GM19043 (cell line): ENCODE results near the gene CREB3L4.

Experiments
- ATAC-seq: cut with Tn5 transposase; IDR thresholded peaks from one replicate; pipeline ENCODE4 v1.9.1; 2021; ENCODE audit warnings: low read depth; ENCODE audit not compliant: unreplicated experiment

CREB3L4 gene

GRCh38 chr1:153936011-153936802 is 31.5 kb upstream of the CREB3L4 start:
- no peak for ATAC-seq

- ATAC-seq: no peak
These were observed 30.4 kb upstream of the CREB3L4 start for GRCh38 chr1:153937331-153937730.

DNA sequence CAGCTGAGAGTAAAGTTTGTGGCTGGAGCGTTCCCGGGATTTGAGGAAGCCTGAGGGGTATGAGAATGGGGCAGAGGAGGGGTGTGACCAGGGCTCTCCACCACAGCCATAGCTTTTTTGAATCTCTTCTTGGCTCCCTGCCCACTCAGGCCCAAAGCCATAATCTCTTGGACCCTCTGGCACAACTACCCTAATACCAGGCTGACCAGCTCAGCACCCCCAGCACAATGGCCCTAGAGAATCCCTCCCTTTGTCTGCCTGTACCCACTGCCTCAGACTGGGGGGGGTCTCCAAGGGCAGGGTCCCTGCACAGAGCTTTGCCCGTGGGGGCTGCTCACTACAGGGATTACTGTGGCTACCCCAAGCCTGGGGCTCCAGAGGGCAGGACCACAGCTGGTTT is 28.7 kb upstream of the CREB3L4 start:
- ATAC-seq: no peak

- ATAC-seq: no peak
These were observed 28.2 kb upstream of the CREB3L4 start for GRCh38 chr1:153939476-153939875.

DNA sequence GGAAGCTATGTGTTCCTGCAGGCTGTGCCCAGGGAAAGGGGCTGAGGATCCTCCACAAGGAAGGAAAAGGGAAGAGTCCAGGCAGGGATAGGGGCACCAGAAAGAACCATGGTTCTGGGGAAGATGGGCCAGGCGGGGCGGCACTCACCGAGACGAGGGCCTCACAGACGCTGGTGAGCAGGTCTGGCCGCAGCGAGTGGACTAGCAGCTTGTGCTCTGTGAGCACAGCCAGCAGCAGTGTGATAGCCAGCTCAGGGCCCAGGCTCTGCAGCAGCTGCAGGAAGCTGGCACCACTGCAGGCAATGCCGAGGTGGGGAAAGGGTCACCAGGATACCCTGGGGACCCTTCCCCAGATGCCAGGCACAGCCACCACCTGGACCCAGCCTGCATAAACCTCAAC is 26.9 kb upstream of the CREB3L4 start:
- no peak for ATAC-seq

GRCh38 chr1:153941826-153942725 is 25.6 kb upstream of the CREB3L4 start:
- no peak for ATAC-seq

DNA sequence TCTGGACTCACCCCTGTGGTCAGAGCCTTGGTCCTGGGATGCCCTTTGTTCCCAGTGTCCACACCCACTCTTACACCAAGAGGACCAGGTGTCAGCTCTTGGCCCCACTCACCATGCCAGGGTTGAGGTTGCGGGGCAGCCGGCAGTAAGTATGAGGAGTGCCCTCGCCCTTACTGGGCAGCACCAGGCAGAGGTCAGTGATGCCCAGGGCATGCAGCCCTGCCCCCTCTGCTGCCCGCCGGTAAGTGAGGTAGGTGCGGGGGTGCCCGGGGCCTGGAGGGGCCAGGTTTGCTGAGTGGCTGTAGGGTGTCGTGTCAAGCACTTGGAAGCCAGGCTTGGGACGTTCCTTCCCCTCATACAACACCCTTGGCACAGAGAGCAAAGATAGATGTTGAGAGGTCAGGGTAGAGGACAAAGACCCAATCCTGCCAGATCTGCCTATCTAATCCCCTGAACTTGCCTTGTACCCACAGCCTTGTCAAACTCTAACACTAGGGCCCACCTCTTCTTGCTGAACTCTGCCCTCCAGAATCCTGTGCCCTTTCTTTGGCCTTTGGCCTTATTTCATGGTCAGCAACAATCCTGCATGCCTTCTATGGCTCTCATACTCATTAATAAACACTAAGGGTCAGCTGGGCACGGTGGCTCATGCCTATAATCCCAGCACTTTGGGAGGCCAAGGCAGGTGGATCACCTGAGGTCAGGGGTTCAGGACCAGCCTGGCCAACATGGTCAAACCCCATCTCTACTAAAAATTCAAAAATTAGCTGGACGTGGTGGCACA is 24.7 kb upstream of the CREB3L4 start:
- ATAC-seq: no peak

GRCh38 chr1:153944005-153944826 is 23.5 kb upstream of the CREB3L4 start:
- no peak for ATAC-seq

DNA sequence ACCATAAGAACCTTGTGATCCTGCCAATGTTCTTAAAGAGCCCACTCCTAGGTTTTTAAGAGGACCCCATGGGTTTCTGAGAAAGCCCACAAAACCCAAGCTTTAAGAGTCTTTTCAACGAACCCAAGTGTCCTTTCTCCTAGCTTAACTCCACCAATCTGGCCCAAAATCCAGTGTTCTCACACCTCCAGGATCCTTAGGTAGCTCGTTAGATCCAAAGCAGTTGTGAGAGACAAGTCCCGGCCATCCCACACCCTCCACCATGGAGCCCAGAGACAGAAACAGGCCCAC is 22.9 kb upstream of the CREB3L4 start:
- ATAC-seq: no peak

GRCh38 chr1:153945131-153945794 is 22.4 kb upstream of the CREB3L4 start:
- peak; percentile 33 for ATAC-seq

DNA sequence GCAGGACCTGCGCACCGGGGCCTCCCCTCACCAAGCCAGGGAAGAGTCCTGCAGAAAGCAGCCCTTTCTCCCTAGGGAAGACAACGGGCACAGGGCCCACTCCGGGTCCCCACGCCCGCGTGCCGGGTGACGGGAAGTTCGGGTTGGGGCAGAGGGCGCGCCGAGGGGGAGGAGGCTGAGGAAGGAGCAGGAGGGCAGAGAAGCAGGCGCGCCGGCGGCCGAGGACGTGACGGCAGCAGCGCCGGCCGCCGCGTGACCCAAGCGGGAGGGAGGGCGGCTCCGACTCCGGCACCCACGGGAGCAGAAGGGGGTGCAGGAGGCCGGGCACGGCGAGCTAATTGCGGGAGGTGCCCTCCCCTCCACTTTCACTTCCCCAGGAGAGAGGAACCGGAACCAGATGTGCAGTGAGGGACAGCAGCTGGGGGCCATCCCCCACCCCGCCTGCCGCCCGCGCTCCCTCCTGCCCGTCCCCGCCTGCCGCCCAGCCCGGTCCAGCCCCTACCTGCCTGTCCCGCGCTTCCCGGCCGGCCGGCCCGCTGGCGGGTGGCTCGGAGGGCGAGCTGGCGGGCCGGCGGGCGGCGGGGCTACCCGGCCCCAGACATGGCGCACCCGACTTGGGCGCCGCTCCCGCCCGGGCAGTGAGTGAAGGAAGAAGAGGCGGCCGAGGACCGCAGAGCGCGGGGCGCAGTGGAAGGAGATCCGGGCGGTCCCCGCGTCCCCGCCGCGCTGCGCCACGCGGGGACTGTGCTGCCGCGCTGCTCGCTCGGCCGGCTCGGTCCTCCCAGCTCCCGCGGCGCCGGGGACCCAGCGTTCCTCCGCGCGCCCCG is 21.7 kb upstream of the CREB3L4 start:
- ATAC-seq: peak; percentile 61

- ATAC-seq: peak; percentile 60
These were observed 21.0 kb upstream of the CREB3L4 start, which contains the start of gene DENND4B for GRCh38 chr1:153946622-153947241. TSS of gene DENND4B (minus strand) at chr1:153946718. CDS start at chr1:153944374, 2,344 bp downstream.

GRCh38 chr1:153951183-153951582 is 16.5 kb upstream of the CREB3L4 start:
- no peak for ATAC-seq

DNA sequence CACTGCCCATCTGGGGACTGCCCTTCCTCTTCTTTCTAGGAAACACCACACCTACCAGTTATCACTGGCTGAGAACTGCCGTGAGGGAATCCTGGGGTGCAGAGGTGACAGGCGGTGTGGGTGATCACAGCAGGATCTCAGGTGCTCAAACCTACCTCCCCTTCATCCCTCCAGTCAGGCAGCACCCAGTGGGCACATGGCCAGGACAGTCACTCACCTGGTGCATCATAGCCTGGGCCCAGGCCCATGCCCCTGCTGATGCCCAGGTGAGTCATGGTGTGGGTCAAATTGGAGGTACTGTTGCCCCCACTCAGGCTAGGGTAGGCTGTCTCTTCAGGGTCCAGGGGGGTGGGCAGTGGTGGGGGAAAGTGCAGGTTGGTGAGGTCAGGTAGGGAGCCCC is 15.9 kb upstream of the CREB3L4 start:
- ATAC-seq: no peak

DNA sequence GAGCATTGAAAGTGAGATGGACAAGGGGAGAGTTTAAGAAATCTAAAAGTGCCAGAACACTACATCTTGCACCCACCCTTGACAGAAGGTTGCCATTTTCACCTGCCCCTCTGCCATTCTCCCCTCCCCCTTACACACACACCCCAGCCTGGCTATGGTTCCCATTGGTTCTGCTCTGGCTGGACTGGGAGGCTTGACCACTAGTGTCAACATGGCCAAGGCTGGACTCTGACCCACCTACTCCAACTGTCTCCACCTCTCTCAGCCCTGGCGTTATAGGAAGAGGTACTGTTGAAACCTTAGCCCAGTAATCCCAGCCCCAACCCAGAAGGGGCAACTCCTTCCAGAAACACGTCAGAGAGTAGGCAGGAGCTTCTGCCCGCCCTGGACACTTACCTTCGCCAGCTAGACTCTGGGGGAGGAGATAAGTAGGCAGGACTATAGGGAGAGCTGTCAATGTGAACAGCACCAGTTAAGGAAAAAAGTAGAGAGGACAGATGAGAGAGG is 13.8 kb upstream of the CREB3L4 start:
- no peak for ATAC-seq

GRCh38 chr1:153954826-153955225 is 12.9 kb upstream of the CREB3L4 start:
- no peak for ATAC-seq

GRCh38 chr1:153956997-153957715 is 10.5 kb upstream of the CREB3L4 start:
- no peak for ATAC-seq

- ATAC-seq: no peak
These were observed 10.0 kb upstream of the CREB3L4 start for GRCh38 chr1:153957744-153958110.
